ENCODE data around the gene PSMB8.

Gene PSMB8

GRCh38 chr6:32792901-32793435 lies 50.9 kb downstream of the PSMB8 start:
- FAIRE-seq = no peak

All from endometrium (tissue), 2 donors.